Cardiac fibroblast (primary cell): Measurements from ENCODE around the gene PRKCH.

Experiments
- DNase-seq, 2 donors: peaks; one replicate each; pipeline versions ENCODE4 v3.0.0 to v3.0.0-alpha.2; 2010; ENCODE audit warnings: low read depth in 2 of 2
- H3K4me3 ChIP-seq, 2 donors: replicated peaks in 1 of 2; 1 replicate in 1 of 2; 2 replicates in 1 of 2; pipeline ENCODE4 v1.5.1; 2011; ENCODE audit warnings: low read depth in 2 of 2, low read length in 2 of 2, mild to moderate bottlenecking in 2 of 2, moderate library complexity in 1 of 2
- TF ChIP-seq, protein P1 (sequence below): IDR thresholded peaks from one replicate; pipeline ENCODE4 v1.5.1; 2011; ENCODE audit warnings: low read depth, mild to moderate bottlenecking, low read length, inconsistent platforms

PRKCH gene

DNA sequence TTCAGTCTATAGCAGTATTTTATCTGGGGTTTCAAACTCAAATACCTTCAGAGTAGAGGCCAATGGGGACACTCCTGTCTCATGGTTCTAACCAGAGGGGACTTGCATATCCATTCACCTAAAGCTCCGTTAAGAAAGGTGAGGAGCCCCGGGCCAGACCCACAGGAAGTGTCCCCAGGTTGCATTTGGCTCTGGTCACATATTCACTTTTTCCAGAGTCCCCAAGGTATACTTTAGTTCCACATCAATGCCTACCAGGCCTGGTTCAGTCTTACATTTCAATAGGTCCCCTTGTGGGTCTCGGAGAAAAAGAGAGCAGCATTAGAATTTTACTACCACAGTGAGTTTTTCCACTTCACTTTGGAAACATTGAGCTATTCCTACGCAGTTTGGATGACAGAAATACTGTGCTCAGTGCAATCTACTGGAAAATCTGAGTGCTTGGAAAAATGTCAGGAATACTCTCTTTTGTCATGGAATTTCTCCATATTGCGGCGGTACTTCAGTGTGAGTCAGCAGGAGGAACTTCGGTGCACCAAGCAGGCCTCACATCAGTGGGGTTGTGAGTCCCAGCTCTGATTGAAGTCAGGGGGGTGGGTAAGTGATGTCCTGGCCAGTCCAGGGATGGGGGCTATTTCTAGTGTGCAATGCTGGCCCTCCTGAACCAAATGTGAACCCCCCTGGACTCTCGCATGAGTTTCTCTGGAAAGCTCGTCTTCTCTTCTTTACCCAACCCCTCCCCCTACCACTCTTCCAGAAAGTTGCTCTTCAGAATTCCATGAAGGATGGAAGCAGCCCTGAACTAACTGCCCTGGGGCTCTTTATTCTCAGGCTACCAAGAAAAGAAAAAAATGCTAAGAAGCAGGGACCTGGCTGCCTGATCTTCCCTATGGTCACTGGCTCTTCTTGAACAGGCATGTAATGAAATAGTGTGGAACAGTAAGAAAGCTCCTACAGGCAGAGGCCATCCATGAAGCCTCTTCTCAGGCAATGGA lies 184.7 kb downstream of the PRKCH start:
- TF ChIP-seq, protein P1, sequence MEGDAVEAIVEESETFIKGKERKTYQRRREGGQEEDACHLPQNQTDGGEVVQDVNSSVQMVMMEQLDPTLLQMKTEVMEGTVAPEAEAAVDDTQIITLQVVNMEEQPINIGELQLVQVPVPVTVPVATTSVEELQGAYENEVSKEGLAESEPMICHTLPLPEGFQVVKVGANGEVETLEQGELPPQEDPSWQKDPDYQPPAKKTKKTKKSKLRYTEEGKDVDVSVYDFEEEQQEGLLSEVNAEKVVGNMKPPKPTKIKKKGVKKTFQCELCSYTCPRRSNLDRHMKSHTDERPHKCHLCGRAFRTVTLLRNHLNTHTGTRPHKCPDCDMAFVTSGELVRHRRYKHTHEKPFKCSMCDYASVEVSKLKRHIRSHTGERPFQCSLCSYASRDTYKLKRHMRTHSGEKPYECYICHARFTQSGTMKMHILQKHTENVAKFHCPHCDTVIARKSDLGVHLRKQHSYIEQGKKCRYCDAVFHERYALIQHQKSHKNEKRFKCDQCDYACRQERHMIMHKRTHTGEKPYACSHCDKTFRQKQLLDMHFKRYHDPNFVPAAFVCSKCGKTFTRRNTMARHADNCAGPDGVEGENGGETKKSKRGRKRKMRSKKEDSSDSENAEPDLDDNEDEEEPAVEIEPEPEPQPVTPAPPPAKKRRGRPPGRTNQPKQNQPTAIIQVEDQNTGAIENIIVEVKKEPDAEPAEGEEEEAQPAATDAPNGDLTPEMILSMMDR = no peak
- no peak overlapping the region for H3K4me3 ChIP-seq
- peak in 1 of 2 donors; percentile 85 for DNase-seq

DNA sequence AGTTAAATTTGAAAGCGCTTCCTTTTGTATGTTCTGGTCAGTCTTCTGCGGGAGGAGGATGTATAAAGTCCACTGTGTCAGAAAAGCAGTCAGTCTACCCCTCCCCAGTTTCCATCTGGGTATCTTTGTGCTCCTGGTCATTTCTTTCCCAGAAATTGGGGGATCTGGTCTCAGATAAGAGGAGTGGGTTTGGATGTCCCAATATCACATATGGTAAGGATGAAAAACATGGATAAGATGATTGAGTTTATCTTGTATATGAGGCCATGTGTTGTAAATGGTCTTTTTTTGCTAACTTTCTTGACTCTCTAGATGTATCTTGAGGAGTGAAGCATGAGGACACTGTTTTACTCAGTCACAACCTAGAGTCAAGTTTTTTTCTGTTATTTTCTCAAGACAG lies 187.1 kb downstream of the PRKCH start:
- DNase-seq = no peak
- TF ChIP-seq, protein P1 = no peak
- no peak overlapping the region for H3K4me3 ChIP-seq

DNA sequence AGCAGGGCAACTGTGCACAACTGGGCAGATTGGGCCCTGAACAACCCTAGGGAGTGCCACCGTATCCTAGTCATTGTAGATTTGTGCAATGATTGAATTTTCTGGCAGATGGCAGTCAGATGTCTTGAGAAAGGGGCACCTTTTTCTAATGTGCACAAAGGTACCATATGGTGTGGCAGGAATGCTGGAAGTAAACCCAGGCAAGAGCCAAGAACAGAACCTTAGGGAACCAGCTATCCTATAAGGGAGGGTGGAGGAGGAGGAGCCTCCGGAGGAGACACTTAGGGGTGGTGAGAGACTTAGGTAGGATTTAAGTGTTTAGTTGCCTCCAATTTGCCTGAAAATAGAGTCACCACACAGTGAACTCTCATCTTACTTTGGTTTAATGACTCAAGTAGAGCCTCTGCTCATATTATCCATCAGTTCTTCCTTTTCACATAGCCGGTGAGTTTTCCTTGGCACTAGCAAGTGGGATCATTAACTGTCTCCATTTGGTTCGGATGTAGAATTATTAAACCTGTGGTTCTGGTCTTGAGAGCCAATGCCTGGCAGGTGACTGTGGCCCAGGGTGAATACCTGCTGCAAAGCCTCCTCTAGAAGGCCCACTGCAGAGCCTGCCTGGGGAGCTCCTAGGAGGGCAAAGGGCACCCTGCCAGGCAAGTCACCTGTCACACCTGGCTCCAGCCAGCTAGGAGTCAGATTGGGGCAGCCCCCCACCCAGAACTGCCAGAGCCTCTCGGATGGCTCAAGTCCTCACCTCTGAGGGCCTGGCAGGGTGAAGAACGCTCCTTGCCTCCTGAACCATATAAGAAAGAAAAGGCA lies 189.6 kb downstream of the PRKCH start:
- DNase-seq = no peak
- H3K4me3 ChIP-seq = no peak overlapping the region
- TF ChIP-seq, protein P1 = no peak

DNA sequence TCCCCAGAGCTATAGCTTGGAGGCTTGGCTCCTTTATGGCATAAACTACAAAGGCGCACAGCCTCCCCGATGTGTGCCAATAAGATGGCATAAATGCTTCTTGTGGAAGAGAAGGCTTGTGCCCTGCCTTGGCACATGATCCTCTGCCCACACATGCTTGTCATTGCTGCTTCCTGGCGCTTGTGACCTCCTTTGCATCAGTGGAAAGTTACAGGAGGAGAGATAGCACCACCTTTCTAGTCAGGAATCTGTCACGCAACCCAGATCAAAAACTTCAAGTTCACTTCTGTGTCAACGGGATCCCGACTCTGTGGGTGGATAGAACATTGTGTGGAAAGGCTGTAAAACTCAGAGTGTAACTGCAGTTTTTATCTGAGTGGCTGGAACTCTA lies 190.2 kb downstream of the PRKCH start:
- TF ChIP-seq, protein P1 = no peak
- no peak overlapping the region for H3K4me3 ChIP-seq
- no peak for DNase-seq

DNA sequence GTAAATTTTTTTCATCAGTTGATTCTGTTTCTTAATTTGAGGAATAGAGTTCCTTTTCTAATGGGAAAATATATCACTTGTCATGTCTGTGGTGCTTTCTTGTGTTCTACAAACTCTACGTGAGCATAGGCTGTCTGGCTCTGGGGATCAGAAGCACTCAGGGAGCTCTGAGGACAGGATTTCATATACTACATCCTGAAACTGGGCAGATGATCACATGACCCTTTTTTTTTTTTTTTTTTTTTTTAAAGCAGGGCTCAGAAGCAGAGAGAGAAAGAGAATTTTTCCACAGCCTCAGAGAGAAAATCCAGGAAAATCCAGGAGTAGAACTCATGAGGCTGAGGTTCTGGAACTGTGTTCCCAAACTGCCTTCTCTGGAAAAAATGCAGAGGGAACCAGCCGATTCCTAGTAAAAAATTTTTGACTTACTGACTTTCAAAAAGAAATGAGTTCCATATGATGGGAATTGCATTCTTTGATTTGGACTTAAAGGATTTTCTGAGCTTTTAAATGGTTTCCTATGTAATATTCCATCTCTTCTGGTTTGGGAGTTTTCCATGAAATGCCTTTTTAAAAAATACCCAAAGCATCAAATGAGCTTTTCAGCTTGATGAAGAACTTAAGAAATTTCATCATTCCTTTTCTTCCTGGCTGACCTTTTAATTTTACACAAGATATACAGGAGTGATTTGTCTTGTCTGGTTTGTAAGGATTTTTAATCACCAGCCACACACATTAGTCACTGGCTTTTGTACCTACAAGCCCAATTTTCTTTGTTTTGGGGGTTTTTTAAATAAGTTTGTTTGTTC lies 190.9 kb downstream of the PRKCH start:
- peak; percentile 68 to 88 for DNase-seq
- TF ChIP-seq, protein P1 = no peak
- no peak overlapping the region for H3K4me3 ChIP-seq
